GM23338 (cell line): ENCODE results near the gene KCNT1. TPM values are rescaled to one million over a fixed set of nuclear protein-coding genes. Genes with fewer than 3 reads are reported as not detected.

Experiments used
- ATAC-seq: fragments of 200-7000 bp; cut with Tn5 transposase; 3 replicates; pipeline ENCODE4 v1.9.1; 2020
- DNase-seq: peaks from one replicate; pipeline ENCODE4 v3.0.0-alpha.2; 2015; ENCODE audit warnings: low spot score
- H2AFZ ChIP-seq: fragments of 200-600 bp; sonication (generic); 2 replicates; pipeline ENCODE4 v1.8.0; 2016; ENCODE audit warnings: antibody characterized with exemption, mild to moderate bottlenecking, moderate library complexity
- H3F3A ChIP-seq: fragments of 200-600 bp; sonication (generic); replicated peaks from 2 replicates; pipeline ENCODE4 v1.8.0; 2017; ENCODE audit warnings: antibody characterized with exemption, mixed run types, low read depth
- H3K27ac ChIP-seq: fragments of 200-600 bp; sonication (generic); 2 replicates; pipeline ENCODE4 v1.6.1; 2016; ENCODE audit warnings: low read depth
- H3K27me3 ChIP-seq: fragments of 200-600 bp; sonication (generic); 2 replicates; pipeline ENCODE4 v1.8.0; 2016; ENCODE audit warnings: mild to moderate bottlenecking, mixed run types, moderate library complexity; ENCODE audit not compliant: insufficient read depth
- H3K36me3 ChIP-seq: fragments of 200-600 bp; sonication (generic); 2 replicates; pipeline ENCODE4 v1.8.0; 2016; ENCODE audit warnings: mild to moderate bottlenecking; ENCODE audit not compliant: insufficient read depth
- H3K4me1 ChIP-seq: fragments of 200-600 bp; sonication (generic); 2 replicates; pipeline ENCODE4 v1.8.0; 2016; ENCODE audit warnings: mild to moderate bottlenecking, moderate library complexity; ENCODE audit not compliant: insufficient read depth
- H3K4me2 ChIP-seq: fragments of 200-600 bp; sonication (generic); 2 replicates; pipeline ENCODE4 v1.7.1; 2017; ENCODE audit warnings: mixed run types
- H3K4me3 ChIP-seq: fragments of 200-600 bp; sonication (generic); 2 replicates; pipeline ENCODE4 v1.6.1; 2016; ENCODE audit warnings: mixed run types
- H3K79me2 ChIP-seq: fragments of 200-600 bp; sonication (generic); replicated peaks from 2 replicates; pipeline ENCODE4 v1.8.0; 2017; ENCODE audit warnings: mild to moderate bottlenecking; ENCODE audit not compliant: insufficient read depth
- H3K9me2 ChIP-seq: fragments of 200-600 bp; sonication (generic); 2 replicates; pipeline ENCODE4 v1.8.0; 2017; ENCODE audit not compliant: insufficient read depth
- H4K20me1 ChIP-seq: fragments of 200-600 bp; sonication (generic); replicated peaks from 2 replicates; pipeline ENCODE4 v1.8.0; 2017; ENCODE audit warnings: mild to moderate bottlenecking; ENCODE audit not compliant: insufficient read depth
- H3K27ac Mint-ChIP-seq: 2 replicates; pipeline ENCODE4 v1.8.0; 2020; ENCODE audit warnings: inconsistent platforms, mild to moderate bottlenecking, moderate library complexity, mixed read lengths
- H3K27me3 Mint-ChIP-seq: 3 replicates; pipeline ENCODE4 v1.8.0; 2022; ENCODE audit warnings: low read depth, mild to moderate bottlenecking, moderate library complexity, mixed read lengths, inconsistent platforms; ENCODE audit not compliant: insufficient read depth, poor library complexity
- H3K36me3 Mint-ChIP-seq: 3 replicates; pipeline ENCODE4 v1.8.0; 2021; ENCODE audit warnings: low read depth, mild to moderate bottlenecking, inconsistent platforms, moderate library complexity, mixed read lengths
- H3K4me1 Mint-ChIP-seq: 3 replicates; pipeline ENCODE4 v1.8.0; 2020; ENCODE audit warnings: mild to moderate bottlenecking, inconsistent platforms, mixed read lengths
- H3K4me3 Mint-ChIP-seq: 3 replicates; pipeline ENCODE4 v1.8.0; 2021; ENCODE audit warnings: moderate library complexity, mild to moderate bottlenecking, inconsistent platforms, mixed read lengths
- H3K9me3 Mint-ChIP-seq: 3 replicates; pipeline ENCODE4 v1.8.0; 2020; ENCODE audit warnings: moderate library complexity, mild to moderate bottlenecking, inconsistent platforms, mixed read lengths
- CTCF ChIP-seq, 2 experiments: fragments of 200-600 bp in 1 of 2; sonication (generic) in 1 of 2; conservative IDR thresholded peaks; 2 replicates each; pipeline versions ENCODE4 v1.5.1 to v1.6.1; 2016 to 2017; ENCODE audit warnings: antibody characterized with exemption in 2 of 2, low read depth in 2 of 2, mild to moderate bottlenecking in 2 of 2, moderate library complexity in 1 of 2
- EZH2 ChIP-seq: fragments of 200-600 bp; sonication (generic); IDR thresholded peaks from one replicate; pipeline ENCODE4 v1.8.0; 2017; ENCODE audit warnings: antibody characterized with exemption, mild to moderate bottlenecking, low read depth; ENCODE audit not compliant: unreplicated experiment
- EZH2phosphoT487 ChIP-seq: fragments of 200-600 bp; sonication (generic); IDR thresholded peaks from one replicate; pipeline ENCODE4 v1.8.1; 2018; ENCODE audit warnings: antibody characterized with exemption; ENCODE audit not compliant: unreplicated experiment
- JUNB ChIP-seq: IDR thresholded peaks from one replicate; pipeline ENCODE4 v1.6.1; 2016; ENCODE audit warnings: antibody characterized with exemption; ENCODE audit not compliant: unreplicated experiment
- NANOG ChIP-seq: IDR thresholded peaks from 2 replicates; pipeline ENCODE4 v1.6.1; 2016; ENCODE audit warnings: antibody characterized with exemption, borderline replicate concordance
- POLR2AphosphoS5 ChIP-seq: IDR thresholded peaks from 2 replicates; pipeline ENCODE4 v1.6.1; 2016; ENCODE audit warnings: antibody characterized with exemption, low read depth
- STAT1 ChIP-seq: IDR thresholded peaks from one replicate; pipeline ENCODE4 v1.6.1; 2016; ENCODE audit warnings: antibody characterized with exemption; ENCODE audit not compliant: unreplicated experiment
- ZNF114 ChIP-seq: fragments of 250-450 bp; sonication (Bioruptor Pico); IDR thresholded peaks from 2 replicates; pipeline ENCODE4 v1.5.0; 2020; ENCODE audit warnings: mild to moderate bottlenecking, moderate library complexity
- ZNF462 ChIP-seq: fragments of 250-450 bp; sonication (Bioruptor Pico); IDR thresholded peaks from 2 replicates; pipeline ENCODE4 v1.5.0; 2020; ENCODE audit warnings: mild to moderate bottlenecking, moderate library complexity
- polyA plus RNA-seq: library from polyadenylated mRNA; unstranded; fragments of >200 nt; fragmentation: Nextera tagmentation; extraction: Ambion mirVana; gene quantifications from 2 replicates; pipeline ENCODE4 v1.2.1, GENCODE V29; 2016
- total RNA-seq: library from RNA; depleted of rRNA; stranded (reverse); fragments of >200 nt; shearing (Covaris generic); gene quantifications from 2 replicates; pipeline ENCODE4 v1.2.3, GENCODE V29; 2014

KCNT1 gene
- total and polyA plus RNA-seq, 2 experiments from 2014 or later = 0.05 to 0.28 TPM

GRCh38 chr9:135749171-135750045 is 47.4 kb downstream of the KCNT1 start:
- Mint-ChIP-seq H3K4me1 (no peaks in the 10 kb centered on the region; the same call in 2 of the 3 replicates), H3K36me3 (no peaks in the 10 kb centered on the region; the same call in 2 of the 3 replicates), H3K27ac (no peak overlapping the region), H3K9me3 (no peaks in the 10 kb centered on the region), H3K27me3 (peaks cover 2% of the 10 kb centered on the region), H3K4me3 (no peak overlapping the region)
- no peaks in the 10 kb centered on the region for H3F3A ChIP-seq
- H3K79me2 ChIP-seq = no peaks in the 10 kb centered on the region
- no peak for ATAC-seq
- no peaks in the 10 kb centered on the region for H4K20me1 ChIP-seq
- H3K9me2 ChIP-seq = no peaks in the 10 kb centered on the region
- no peak for TF ChIP-seq EZH2phosphoT487
- no peak overlapping the region for H3K4me2 ChIP-seq
- H3K4me3 ChIP-seq = no peak overlapping the region
- no peak for DNase-seq
- no peaks in the 10 kb centered on the region for H3K4me1 ChIP-seq
- no peaks in the 10 kb centered on the region for H3K36me3 ChIP-seq
- no peaks in the 10 kb centered on the region for H3K27me3 ChIP-seq
- no peak overlapping the region for H2AFZ ChIP-seq
- no peak overlapping the region for H3K27ac ChIP-seq

GRCh38 chr9:135750786-135751185 is 48.8 kb downstream of the KCNT1 start:
- Mint-ChIP-seq H3K4me1 (no peaks in the 10 kb centered on the region; the same call in 2 of the 3 replicates), H3K4me3 (no peak overlapping the region), H3K27me3 (peaks cover 2% of the 10 kb centered on the region), H3K27ac (no peak overlapping the region), H3K36me3 (no peaks in the 10 kb centered on the region; the same call in 2 of the 3 replicates), H3K9me3 (no peaks in the 10 kb centered on the region)
- TF ChIP-seq ZNF462 (CRISPR knock-in tag) (no peak), CTCF (conservative IDR thresholded peaks at IDR 0.05; ENCODE audit: low read depth in 2 of 2) (no peak), STAT1 (no peak), POLR2AphosphoS5 (no peak), ZNF114 (CRISPR knock-in tag) (no peak), JUNB (no peak), NANOG (no peak), EZH2 (no peak)
- H3F3A ChIP-seq = no peaks in the 10 kb centered on the region
- no peaks in the 10 kb centered on the region for H3K9me2 ChIP-seq
- H3K4me2 ChIP-seq = no peak overlapping the region
- H2AFZ ChIP-seq = no peak overlapping the region
- H3K4me3 ChIP-seq = no peak overlapping the region
- H3K4me1 ChIP-seq = no peaks in the 10 kb centered on the region
- H3K27me3 ChIP-seq = no peaks in the 10 kb centered on the region
- ATAC-seq (no peak), DNase-seq (no peak)
- no peak overlapping the region for H3K27ac ChIP-seq
- no peaks in the 10 kb centered on the region for H3K36me3 ChIP-seq
- H4K20me1 ChIP-seq = no peaks in the 10 kb centered on the region
- H3K79me2 ChIP-seq = no peaks in the 10 kb centered on the region
